HUES6 (cell line): Measurements from ENCODE around the gene EN1.

Experiments
- H3K27ac ChIP-seq: 2 replicates; pipeline ENCODE4 v1.7.0; 2013; ENCODE audit warnings: low read depth, mild to moderate bottlenecking, low read length, inconsistent platforms
- H3K27me3 ChIP-seq: 2 replicates; pipeline ENCODE4 v1.6.1; 2013; ENCODE audit warnings: low read length; ENCODE audit not compliant: control insufficient read depth, insufficient read depth
- H3K36me3 ChIP-seq: 2 replicates; pipeline ENCODE4 v1.6.1; 2013; ENCODE audit warnings: low read length; ENCODE audit not compliant: control insufficient read depth, insufficient read depth
- H3K4me1 ChIP-seq: 2 replicates; pipeline ENCODE4 v1.6.1; 2013; ENCODE audit warnings: low read length; ENCODE audit not compliant: control insufficient read depth, insufficient read depth
- H3K4me3 ChIP-seq: 2 replicates; pipeline ENCODE4 v1.5.1; 2013; ENCODE audit warnings: low read depth, low read length
- H3K9ac ChIP-seq: one replicate; pipeline ENCODE4 v1.6.1; 2013; ENCODE audit warnings: mild to moderate bottlenecking, low read length
- H3K9me3 ChIP-seq: 2 replicates; pipeline ENCODE4 v1.6.1; 2013; ENCODE audit warnings: low read depth, low read length; ENCODE audit not compliant: control insufficient read depth, insufficient read depth

The EN1 gene

GRCh38 chr2:118854507-118855345, 7.3 kb upstream of the EN1 start:
- Histone ChIP-seq H3K4me3 (peak overlapping the region; percentile 61), H3K9me3 (no peaks in the 10 kb centered on the region), H3K36me3 (no peaks in the 10 kb centered on the region), H3K27me3 (peaks cover 100% of the 10 kb centered on the region), H3K27ac (no peak overlapping the region), H3K4me1 (peaks cover 67% of the 10 kb centered on the region), H3K9ac (no peak overlapping the region)

DNA sequence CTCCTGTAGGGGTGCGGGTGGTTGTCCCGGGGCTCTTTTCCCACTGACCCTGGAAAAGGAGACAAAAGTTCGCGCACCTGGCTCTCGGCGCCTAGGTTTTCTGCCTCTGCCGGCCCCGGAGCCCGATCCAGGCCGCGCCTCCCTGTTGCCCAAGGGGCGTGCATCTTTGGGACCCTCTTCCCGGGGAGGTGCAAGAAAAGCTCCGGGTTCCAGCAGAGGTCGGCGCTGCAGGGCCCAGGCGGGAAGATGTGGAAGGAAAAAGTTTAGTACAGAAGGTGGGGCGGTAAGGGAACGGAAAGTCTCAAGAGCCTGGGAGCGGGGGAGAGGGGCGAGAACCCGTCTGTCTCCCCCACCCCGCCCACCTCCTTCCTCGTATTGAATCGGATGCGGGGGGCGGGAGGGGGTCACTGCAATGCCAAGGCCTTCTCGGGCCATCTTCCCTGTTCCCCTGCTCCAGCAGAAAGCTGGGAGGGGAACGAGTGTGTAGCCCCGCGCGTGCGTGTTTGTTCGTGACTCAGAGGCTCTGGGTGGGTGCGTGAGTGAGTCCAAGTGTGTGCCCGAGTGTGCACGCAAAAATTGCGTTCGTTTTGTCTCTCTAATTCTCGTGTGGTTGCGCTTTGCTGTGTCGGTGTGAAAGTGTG, 6.3 kb upstream of the EN1 start:
- peak overlapping the region; percentile 61 for H3K4me3 ChIP-seq
- no peak overlapping the region for H3K9ac ChIP-seq
- no peaks in the 10 kb centered on the region for H3K9me3 ChIP-seq
- H3K27ac ChIP-seq, result no peak overlapping the region
- peaks cover 63% of the 10 kb centered on the region for H3K4me1 ChIP-seq
- H3K36me3 ChIP-seq, result no peaks in the 10 kb centered on the region
- H3K27me3 ChIP-seq, result peaks cover 100% of the 10 kb centered on the region

GRCh38 chr2:118853129-118853640, 5.7 kb upstream of the EN1 start:
- Histone ChIP-seq H3K9ac (no peak overlapping the region), H3K9me3 (no peaks in the 10 kb centered on the region), H3K27me3 (peaks cover 100% of the 10 kb centered on the region), H3K36me3 (no peaks in the 10 kb centered on the region), H3K4me3 (peak overlapping the region; percentile 61), H3K4me1 (peaks cover 60% of the 10 kb centered on the region), H3K27ac (no peak overlapping the region)

- Histone ChIP-seq H3K27me3 (peaks cover 100% of the 10 kb centered on the region), H3K9me3 (no peaks in the 10 kb centered on the region), H3K9ac (no peak overlapping the region), H3K4me3 (peak overlapping the region; percentile 61; the same call in 1 of the 2 replicates), H3K27ac (no peak overlapping the region), H3K4me1 (peaks cover 55% of the 10 kb centered on the region), H3K36me3 (no peaks in the 10 kb centered on the region)
Measured at GRCh38 chr2:118852605-118853128, 5.2 kb upstream of the EN1 start.

GRCh38 chr2:118851650-118852049, 4.2 kb upstream of the EN1 start:
- H3K27me3 ChIP-seq, result peaks cover 99% of the 10 kb centered on the region
- no peaks in the 10 kb centered on the region for H3K36me3 ChIP-seq
- H3K4me3 ChIP-seq, result no peak overlapping the region
- H3K4me1 ChIP-seq, result peaks cover 52% of the 10 kb centered on the region
- no peak overlapping the region for H3K9ac ChIP-seq
- no peak overlapping the region for H3K27ac ChIP-seq
- no peaks in the 10 kb centered on the region for H3K9me3 ChIP-seq

GRCh38 chr2:118850901-118851415, 3.5 kb upstream of the EN1 start:
- Histone ChIP-seq H3K36me3 (no peaks in the 10 kb centered on the region), H3K4me1 (peaks cover 54% of the 10 kb centered on the region), H3K9ac (no peak overlapping the region), H3K27ac (no peak overlapping the region), H3K9me3 (no peaks in the 10 kb centered on the region), H3K4me3 (no peak overlapping the region), H3K27me3 (peaks cover 99% of the 10 kb centered on the region)

DNA sequence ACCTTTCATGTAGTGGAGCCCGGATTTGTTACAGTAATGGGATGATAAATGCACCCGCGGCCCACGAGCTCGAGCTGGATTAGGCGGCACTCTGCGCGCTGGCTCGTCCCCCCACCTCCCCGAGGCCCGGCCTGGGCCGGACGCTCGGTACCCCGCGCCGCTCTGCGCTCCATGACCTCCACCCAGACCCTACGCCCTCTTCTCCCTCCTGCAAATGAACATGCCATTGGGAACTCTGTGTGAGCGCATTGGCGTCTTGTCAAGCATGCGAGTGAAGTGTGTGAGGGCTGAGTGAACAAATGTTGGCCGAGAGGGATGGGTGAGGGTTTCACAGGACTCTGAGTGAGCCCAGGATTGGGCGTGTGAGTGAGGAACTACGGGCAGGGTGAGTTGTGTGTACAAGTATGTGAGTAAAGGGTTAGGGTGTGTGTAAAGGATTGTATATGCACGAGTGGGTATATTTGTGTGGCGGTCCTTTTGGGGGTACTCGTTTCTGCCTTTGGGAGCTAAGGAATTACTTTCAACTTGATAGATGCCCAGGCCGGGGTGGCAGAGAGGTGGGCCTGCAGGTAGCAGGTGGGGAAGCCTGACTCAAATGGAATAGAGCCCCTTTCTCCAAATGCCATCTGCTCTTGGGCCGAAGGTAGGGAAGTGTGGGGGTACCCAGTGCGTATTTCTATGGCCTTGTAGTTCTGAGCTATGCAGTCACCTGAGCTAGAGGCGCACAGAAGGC, 2.9 kb upstream of the EN1 start:
- Histone ChIP-seq H3K27ac (no peak overlapping the region), H3K9me3 (no peaks in the 10 kb centered on the region), H3K9ac (no peak overlapping the region), H3K36me3 (no peaks in the 10 kb centered on the region), H3K4me1 (peaks cover 58% of the 10 kb centered on the region), H3K27me3 (peaks cover 99% of the 10 kb centered on the region), H3K4me3 (no peak overlapping the region; the same call in 1 of the 2 replicates)

GRCh38 chr2:118849226-118850167, 2.0 kb upstream of the EN1 start:
- peaks cover 99% of the 10 kb centered on the region for H3K27me3 ChIP-seq

DNA sequence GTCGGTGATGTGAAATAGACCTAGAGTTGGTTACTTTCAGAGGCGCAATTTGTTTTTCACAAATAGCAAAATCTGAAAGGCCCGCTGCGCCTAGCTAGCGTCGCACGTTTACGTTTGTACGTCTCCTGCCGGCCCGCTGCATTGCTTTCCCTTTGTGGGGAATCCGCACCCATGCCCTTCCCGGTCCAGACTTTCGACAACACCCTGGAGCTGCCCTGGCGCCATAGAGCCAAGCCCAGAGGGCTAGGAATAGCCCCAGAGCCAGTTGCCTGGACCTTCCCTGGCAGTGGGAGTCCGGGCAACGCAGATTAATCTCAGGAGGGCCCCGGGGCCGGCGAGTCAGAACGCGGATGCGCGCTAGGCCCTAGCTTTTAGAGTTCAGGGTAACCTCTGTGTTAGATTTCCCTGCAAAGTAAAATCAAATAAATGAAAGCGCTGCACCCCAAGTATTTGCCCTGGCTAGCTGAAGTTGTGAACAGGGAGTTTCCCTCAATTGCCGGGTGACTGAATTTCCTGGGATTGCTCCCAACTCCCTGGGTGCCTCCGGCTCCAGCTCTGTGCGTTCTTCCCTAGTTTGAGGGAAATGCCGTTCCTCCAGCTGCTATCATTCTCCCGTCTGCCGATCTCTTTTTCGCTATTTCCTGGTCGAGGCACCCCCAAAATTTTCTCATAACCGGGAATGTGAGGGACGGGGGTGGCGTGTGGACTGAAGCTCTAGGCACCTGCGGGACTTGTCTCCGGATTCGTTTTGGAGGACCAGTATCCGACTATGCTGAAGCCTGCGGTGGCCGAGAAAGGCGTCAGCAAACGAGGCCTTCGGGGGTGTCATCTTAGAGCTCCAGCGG, 1.2 kb upstream of the EN1 start:
- H3K9me3 ChIP-seq, result no peaks in the 10 kb centered on the region
- peaks cover 61% of the 10 kb centered on the region for H3K4me1 ChIP-seq
- H3K4me3 ChIP-seq, result peak overlapping the region; percentile 42
- no peak overlapping the region for H3K9ac ChIP-seq
- H3K27me3 ChIP-seq, result peaks cover 99% of the 10 kb centered on the region
- H3K27ac ChIP-seq, result no peak overlapping the region
- H3K36me3 ChIP-seq, result no peaks in the 10 kb centered on the region

More at GRCh38 chr2:118849226-118850167, 2.0 kb upstream of the EN1 start:
- no peak overlapping the region for H3K9ac ChIP-seq
- H3K4me3 ChIP-seq, result peak overlapping the region; percentile 42; the same call in 1 of the 2 replicates
- peaks cover 63% of the 10 kb centered on the region for H3K4me1 ChIP-seq
- no peaks in the 10 kb centered on the region for H3K36me3 ChIP-seq
- H3K27ac ChIP-seq, result no peak overlapping the region
- H3K9me3 ChIP-seq, result no peaks in the 10 kb centered on the region
